Bronchial smooth muscle cell (primary cell): Measurements from ENCODE around the gene SCAPER. TPM values are rescaled to one million over a fixed set of nuclear protein-coding genes. Genes with fewer than 3 reads are reported as not detected.

Source experiments
- total RNA-seq: library from RNA; depleted of rRNA; stranded (reverse); fragments of >200 nt; gene quantifications from 2 replicates; pipeline ENCODE4 v1.2.1, GENCODE V29; 2014

Gene SCAPER, protein sequence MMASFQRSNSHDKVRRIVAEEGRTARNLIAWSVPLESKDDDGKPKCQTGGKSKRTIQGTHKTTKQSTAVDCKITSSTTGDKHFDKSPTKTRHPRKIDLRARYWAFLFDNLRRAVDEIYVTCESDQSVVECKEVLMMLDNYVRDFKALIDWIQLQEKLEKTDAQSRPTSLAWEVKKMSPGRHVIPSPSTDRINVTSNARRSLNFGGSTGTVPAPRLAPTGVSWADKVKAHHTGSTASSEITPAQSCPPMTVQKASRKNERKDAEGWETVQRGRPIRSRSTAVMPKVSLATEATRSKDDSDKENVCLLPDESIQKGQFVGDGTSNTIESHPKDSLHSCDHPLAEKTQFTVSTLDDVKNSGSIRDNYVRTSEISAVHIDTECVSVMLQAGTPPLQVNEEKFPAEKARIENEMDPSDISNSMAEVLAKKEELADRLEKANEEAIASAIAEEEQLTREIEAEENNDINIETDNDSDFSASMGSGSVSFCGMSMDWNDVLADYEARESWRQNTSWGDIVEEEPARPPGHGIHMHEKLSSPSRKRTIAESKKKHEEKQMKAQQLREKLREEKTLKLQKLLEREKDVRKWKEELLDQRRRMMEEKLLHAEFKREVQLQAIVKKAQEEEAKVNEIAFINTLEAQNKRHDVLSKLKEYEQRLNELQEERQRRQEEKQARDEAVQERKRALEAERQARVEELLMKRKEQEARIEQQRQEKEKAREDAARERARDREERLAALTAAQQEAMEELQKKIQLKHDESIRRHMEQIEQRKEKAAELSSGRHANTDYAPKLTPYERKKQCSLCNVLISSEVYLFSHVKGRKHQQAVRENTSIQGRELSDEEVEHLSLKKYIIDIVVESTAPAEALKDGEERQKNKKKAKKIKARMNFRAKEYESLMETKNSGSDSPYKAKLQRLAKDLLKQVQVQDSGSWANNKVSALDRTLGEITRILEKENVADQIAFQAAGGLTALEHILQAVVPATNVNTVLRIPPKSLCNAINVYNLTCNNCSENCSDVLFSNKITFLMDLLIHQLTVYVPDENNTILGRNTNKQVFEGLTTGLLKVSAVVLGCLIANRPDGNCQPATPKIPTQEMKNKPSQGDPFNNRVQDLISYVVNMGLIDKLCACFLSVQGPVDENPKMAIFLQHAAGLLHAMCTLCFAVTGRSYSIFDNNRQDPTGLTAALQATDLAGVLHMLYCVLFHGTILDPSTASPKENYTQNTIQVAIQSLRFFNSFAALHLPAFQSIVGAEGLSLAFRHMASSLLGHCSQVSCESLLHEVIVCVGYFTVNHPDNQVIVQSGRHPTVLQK (N-terminal part only)
- total RNA-seq = 4.7 and 6.9 TPM in 2 replicates

DNA sequence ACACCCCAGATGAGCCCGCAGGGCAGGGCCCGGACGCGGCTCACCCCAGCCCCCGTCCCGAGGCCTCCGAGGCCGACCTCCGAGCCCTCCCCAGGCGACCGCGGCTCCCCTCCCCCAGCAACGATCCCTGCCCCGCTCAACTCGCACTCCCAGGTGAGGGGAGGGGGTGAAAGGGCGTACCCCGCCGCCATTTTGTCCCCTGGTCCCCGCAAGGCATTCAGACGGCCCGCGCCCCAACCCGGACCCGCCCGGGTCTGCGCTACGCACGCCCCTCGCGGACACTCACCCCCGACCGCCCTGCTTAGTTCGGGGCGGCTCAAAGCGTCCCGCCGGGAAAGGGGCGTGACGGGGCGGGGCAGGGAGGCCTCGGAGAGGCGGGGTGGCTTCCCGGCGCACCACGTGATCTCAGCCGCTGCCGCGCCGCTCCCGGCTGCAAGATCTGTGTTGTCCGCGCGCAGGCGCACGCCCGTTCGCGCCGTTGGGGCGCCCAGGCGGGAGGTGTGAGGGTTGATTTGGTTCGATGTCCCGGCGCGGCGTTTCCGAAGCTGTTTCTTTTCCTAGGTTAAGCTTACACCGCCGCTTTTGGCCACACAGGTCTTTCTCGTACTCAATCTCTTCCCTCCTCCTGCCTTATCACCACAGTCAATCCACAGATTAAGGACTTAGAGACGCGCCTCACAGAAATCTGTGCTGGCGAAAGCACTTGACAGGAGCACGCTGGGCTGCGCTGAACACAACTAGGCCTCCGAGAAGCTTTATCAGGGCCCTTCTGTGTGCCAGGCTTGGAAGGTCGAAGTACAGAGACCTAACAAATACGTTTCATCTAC lies at the start of gene SCAPER:
Gene SCAPER (minus strand): TSS at position 328 of the 827 bp plus-strand sequence. CDS start 21,523 bp downstream, outside the sequence.

DNA sequence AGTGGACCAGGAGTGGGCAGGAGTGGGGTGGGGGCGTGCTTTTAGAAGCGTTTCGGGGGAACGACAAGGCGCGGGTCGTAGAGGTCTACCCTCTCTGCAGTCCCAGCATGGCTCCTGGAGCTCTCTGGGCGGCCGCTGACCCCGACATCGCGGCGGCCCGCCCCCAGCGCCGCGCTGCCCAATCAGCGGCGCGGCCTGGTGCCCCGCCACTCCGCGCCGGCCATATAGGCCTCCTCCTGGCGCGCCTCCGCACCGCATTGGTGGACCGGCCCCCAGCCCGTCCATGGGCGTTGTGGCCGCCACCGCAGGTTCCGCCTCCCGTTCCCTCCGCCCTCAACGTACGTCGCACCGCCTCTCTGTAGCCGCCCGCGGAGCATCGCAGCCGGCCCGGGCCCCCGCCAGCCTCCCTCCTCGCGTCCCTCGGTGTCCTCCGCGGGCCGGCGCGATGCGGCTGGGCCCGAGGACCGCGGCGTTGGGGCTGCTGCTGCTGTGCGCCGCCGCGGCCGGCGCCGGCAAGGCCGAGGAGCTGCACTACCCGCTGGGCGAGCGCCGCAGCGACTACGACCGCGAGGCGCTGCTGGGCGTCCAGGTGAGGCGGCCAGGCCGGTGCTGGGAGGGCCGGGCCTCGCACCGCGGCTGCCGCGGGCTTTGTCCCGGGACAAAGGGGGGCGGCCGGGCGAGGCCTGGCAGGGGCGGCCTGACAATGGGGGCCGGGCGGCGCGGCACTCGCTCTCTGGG lies 26.4 kb upstream of the SCAPER start, which contains the start of gene RCN2:
Gene RCN2 (plus strand): TSS at position 353 of the 738 bp plus-strand sequence. CDS start 93 bp downstream, at position 446.

DNA sequence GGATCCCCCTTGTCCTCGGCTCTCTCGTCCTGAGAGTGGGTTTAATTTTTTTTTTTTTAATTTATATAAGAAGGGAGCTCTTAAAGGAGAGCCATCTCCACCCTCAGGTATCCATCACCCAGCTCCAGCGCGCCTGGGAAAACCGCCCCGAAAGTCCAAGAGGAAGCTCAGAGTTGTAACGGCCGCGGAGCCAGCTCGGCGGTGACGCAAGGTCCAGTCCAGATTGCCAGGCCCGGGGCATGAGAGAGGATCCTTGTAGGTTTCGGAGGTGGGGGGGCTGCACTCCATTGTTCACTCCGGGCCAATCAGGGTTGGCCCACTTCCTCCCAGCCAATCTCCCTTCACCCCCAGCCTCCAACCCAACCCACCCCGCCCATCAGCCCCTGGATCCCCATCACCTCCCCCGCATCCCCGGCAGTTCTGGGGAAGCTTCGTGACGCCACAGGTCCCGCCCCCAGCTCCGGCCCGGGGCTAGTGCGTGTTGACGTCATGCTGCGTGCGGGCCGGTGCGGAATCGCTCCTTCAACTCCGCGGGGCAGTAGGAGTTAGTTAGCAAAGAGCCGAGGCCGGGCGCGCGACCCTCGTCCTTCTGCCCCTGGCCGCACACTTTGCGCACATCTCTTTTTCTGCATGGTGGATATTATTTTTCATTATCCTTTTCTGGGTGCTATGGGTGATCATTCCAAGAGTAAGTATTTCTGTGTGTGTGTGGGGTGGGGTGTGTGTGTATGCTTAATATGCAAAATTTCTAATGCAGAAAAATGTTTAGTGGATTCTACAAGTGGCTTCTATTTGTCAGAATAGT lies 568.7 kb downstream of the SCAPER start, which contains the start of gene ISL2:
Gene ISL2 (plus strand): TSS at position 520 of the 805 bp plus-strand sequence. CDS start 111 bp downstream, at position 631.

DNA sequence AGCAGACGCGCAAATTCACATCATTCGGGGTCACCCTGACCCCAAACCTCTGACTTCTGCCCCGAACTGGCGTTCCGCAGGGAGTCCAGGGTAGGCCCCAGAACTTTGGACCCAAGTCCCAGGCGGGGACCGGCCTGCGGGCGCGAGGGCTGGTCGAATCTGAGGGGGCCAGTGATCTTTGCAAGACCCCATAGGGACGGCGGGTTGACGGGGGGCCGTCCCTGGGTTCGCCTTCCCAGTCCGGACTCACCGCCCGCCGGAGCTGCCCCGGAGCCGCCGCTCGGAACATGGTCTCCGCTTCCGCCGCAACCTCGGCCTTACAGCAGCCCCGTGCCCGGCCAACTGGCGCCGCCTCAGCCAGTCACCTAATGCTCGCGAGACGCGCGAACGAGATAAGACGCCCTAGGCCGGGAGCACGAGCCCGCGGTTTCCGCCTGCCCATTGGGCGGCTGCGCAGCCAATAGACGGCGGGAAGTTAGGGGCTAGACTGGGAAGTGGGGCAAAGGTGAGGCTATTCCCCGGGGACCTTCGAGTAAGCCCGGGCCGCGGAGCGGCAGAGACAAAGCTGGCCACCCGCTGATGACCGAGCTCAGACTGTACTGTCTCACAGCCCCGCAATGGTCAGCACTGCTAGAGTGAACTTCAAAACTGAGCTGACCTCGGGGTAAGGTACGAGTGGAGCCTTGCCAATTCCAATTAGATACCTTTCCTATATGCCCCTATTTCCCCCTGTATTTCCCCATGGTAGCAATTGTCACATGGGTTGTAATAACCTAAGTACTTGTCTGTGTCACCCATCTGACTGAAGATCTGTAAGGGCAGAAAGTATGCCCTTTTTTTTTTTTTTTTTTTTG lies 593.8 kb downstream of the SCAPER start, which contains the start of gene ETFA:
Gene ETFA (minus strand): TSS at position 370 of the 854 bp plus-strand sequence. CDS start 81 bp downstream, at position 289.

Other genes starting within 250 kb of the SCAPER start
- 25.9 and 38.3 TPM in 2 replicates for gene RCN2, start 26.4 kb upstream of the SCAPER start, total RNA-seq
- gene PSTPIP1, start 89.8 kb upstream of the SCAPER start, total RNA-seq = 0.32 TPM in 1 of 2 replicates, not detected in the other
- 170 and 172 TPM in 2 replicates for gene TSPAN3, start 165.8 kb upstream of the SCAPER start, total RNA-seq